GM19463 (cell line): ENCODE measurements around the gene TAS2R31.

ENCODE experiments used
- ATAC-seq: cut with Tn5 transposase; IDR thresholded peaks from one replicate; pipeline ENCODE4 v1.9.1; 2021; ENCODE audit warnings: mild to moderate bottlenecking, moderate library complexity; ENCODE audit not compliant: unreplicated experiment

The TAS2R31 gene

GRCh38 chr12:11007608-11008007, 23.6 kb downstream of the TAS2R31 start:
- no peak for ATAC-seq

- no peak for ATAC-seq
These were observed 33.0 kb downstream of the TAS2R31 start, which contains the start of gene TAS2R20 for GRCh38 chr12:10998204-10998603. Gene TAS2R20, minus strand, starts transcription at chr12:10998304. Its CDS starts 429 bp downstream, at chr12:10997875.

- no peak for ATAC-seq
These were observed 36.9 kb downstream of the TAS2R31 start for GRCh38 chr12:10994307-10994706.

GRCh38 chr12:10989107-10989506, 42.1 kb downstream of the TAS2R31 start:
- no peak for ATAC-seq

GRCh38 chr12:10986812-10987211, 44.4 kb downstream of the TAS2R31 start, which contains the start of gene TAS2R50:
Gene TAS2R50, minus strand, starts transcription at chr12:10986912. Its CDS starts 52 bp downstream, at chr12:10986860.
- ATAC-seq: no peak

GRCh38 chr12:10982244-10982643, 49.0 kb downstream of the TAS2R31 start:
- ATAC-seq: no peak
